Activated CD8-positive, alpha-beta memory T cell treated with anti-CD3 and anti-CD28 coated beads for 36 hours (primary cell): Measurements from ENCODE around the gene PPARD. TPM values are rescaled to one million over a fixed set of nuclear protein-coding genes. Genes with fewer than 3 reads are reported as not detected.
"Not testable (repeated sequence)": the region's sequence is repeated elsewhere in the genome, so short reads cannot be mapped to it uniquely, and the experiment has no call there.

Experiments used
- CTCF ChIA-PET: fragments of 350-600 bp; sonication (Branson Sonifier 250); formaldehyde crosslinking; loops from one replicate; lab custom pipeline; 2021; ENCODE audit warnings: antibody characterized with exemption; lab: Charles Lee
- POLR2A ChIA-PET: fragments of 350-600 bp; sonication (Branson Sonifier 250); formaldehyde crosslinking; loops from one replicate; lab custom pipeline; 2021; ENCODE audit warnings: antibody characterized with exemption; lab: Charles Lee
- total RNA-seq, 2 experiments: library from RNA; stranded (reverse); gene quantifications; one replicate each; pipeline ENCODE4 v1.2.3, GENCODE V29; 2021

Gene PPARD
- total RNA-seq, 2 experiments from 2014 or later, result 15.5 to 17.8 TPM

- CTCF ChIA-PET, POLR2A ChIA-PET: not testable (repeated sequence)
Measured at GRCh38 chr6:35332074-35332887, 10.1 kb upstream of the PPARD start.

GRCh38 chr6:35341557-35341956 is 801 bp upstream of the PPARD start:
- ChIA-PET CTCF (interaction anchor here (0.6 to 7.2 kb wide), 20 partner anchors 8 to 126 kb away, joined by 3 to 104 read pairs (median 4); partner anchors contain the start of genes DEF6, FANCE and RPL10A), POLR2A (interaction anchor here (0.6 to 1.9 kb wide), 3 partner anchors 44 to 127 kb away, joined by 3 to 6 read pairs (median 3); partner anchors contain the start of genes DEF6 and RPL10A)

- ChIA-PET POLR2A (interaction anchor here (0.5 to 1.9 kb wide), 5 partner anchors 72 to 1160 kb away, joined by 3 to 6 read pairs (median 3); partner anchors contain the start of gene RPL10A), CTCF (interaction anchor here (0.6 to 7.2 kb wide), 14 partner anchors 13 to 125 kb away, joined by 3 to 104 read pairs (median 4); partner anchors contain the start of genes DEF6, FANCE, RPL10A and ZNF76)
Measured at GRCh38 chr6:35343092-35343834, 905 bp downstream of the PPARD start.

GRCh38 chr6:35343835-35344550 is 1.6 kb downstream of the PPARD start:
- ChIA-PET CTCF (interaction anchor here (0.6 to 7.2 kb wide), 8 partner anchors 12 to 109 kb away, joined by 3 to 104 read pairs (median 4); partner anchors contain the start of genes FANCE and ZNF76), POLR2A (no interaction called here)

- CTCF ChIA-PET, result interaction anchor here (0.7 to 1.7 kb wide), 3 partner anchors 9 to 98 kb away, joined by 3 to 7 read pairs (median 7); partner anchors contain the start of gene PPARD
- POLR2A ChIA-PET, result no interaction called here
Measured at GRCh38 chr6:35351422-35351821, 9.1 kb downstream of the PPARD start.

GRCh38 chr6:35352735-35353134 is 10.4 kb downstream of the PPARD start:
- POLR2A ChIA-PET, result no interaction called here
- CTCF ChIA-PET, result interaction anchor here (1.7 kb wide), 1 partner anchor 97 kb away, joined by 7 read pairs; no protein-coding TSS in a partner anchor

- ChIA-PET CTCF (interaction anchor here (0.7 to 2.2 kb wide), 3 partner anchors 12 to 1666 kb away, joined by 3 to 9 read pairs (median 4); partner anchors contain the start of gene PPARD), POLR2A (no interaction called here)
Measured at GRCh38 chr6:35354361-35355135, 12.2 kb downstream of the PPARD start.

GRCh38 chr6:35356391-35356790 is 14.0 kb downstream of the PPARD start:
- CTCF ChIA-PET, result interaction anchor here (0.6 to 2.2 kb wide), 3 partner anchors 14 to 85 kb away, joined by 3 to 9 read pairs (median 3); partner anchors contain the start of gene PPARD
- POLR2A ChIA-PET, result no interaction called here

GRCh38 chr6:35357677-35358076 is 15.3 kb downstream of the PPARD start:
- ChIA-PET CTCF (no interaction called here), POLR2A (interaction anchor here (0.5 kb wide), 1 partner anchor 31 kb away, joined by 3 read pairs; no protein-coding TSS in a partner anchor)

- POLR2A ChIA-PET, result no interaction called here
- CTCF ChIA-PET, result no interaction called here
Measured at GRCh38 chr6:35358086-35358485, 15.7 kb downstream of the PPARD start.

- POLR2A ChIA-PET, result no interaction called here
Measured at GRCh38 chr6:35359346-35359743, 17.0 kb downstream of the PPARD start.

GRCh38 chr6:35359744-35360348 is 17.5 kb downstream of the PPARD start:
- ChIA-PET POLR2A (no interaction called here), CTCF (interaction anchor here (1.6 kb wide), 1 partner anchor 89 kb away, joined by 4 read pairs; no protein-coding TSS in a partner anchor)

More at GRCh38 chr6:35359346-35359743, 17.0 kb downstream of the PPARD start:
- CTCF ChIA-PET, result interaction anchor here (1.6 kb wide), 1 partner anchor 90 kb away, joined by 4 read pairs; no protein-coding TSS in a partner anchor

- ChIA-PET POLR2A (no interaction called here), CTCF (interaction anchor here (1.6 kb wide), 1 partner anchor 89 kb away, joined by 4 read pairs; no protein-coding TSS in a partner anchor)
Measured at GRCh38 chr6:35360349-35361138, 18.2 kb downstream of the PPARD start.

- ChIA-PET CTCF (no interaction called here), POLR2A (interaction anchor here (0.7 kb wide), 1 partner anchor 280 kb away, joined by 3 read pairs; no protein-coding TSS in a partner anchor)
Measured at GRCh38 chr6:35362200-35362599, 19.8 kb downstream of the PPARD start.

- ChIA-PET POLR2A (no interaction called here), CTCF (no interaction called here)
Measured at GRCh38 chr6:35363293-35363750, 21.0 kb downstream of the PPARD start.

GRCh38 chr6:35365594-35366203 is 23.3 kb downstream of the PPARD start:
- POLR2A ChIA-PET, result no interaction called here
- CTCF ChIA-PET, result no interaction called here
